ENCODE data around the gene MKNK1.

Gene MKNK1

GRCh38 chr1:46530311-46530710, 73.8 kb downstream of the MKNK1 start:
- no peaks in the 10 kb centered on the region for H3K36me3 Mint-ChIP-seq (ENCODE audit: low read depth)
- H3K4me3 Mint-ChIP-seq: no peak overlapping the region
- TF ChIP-seq, protein P1, sequence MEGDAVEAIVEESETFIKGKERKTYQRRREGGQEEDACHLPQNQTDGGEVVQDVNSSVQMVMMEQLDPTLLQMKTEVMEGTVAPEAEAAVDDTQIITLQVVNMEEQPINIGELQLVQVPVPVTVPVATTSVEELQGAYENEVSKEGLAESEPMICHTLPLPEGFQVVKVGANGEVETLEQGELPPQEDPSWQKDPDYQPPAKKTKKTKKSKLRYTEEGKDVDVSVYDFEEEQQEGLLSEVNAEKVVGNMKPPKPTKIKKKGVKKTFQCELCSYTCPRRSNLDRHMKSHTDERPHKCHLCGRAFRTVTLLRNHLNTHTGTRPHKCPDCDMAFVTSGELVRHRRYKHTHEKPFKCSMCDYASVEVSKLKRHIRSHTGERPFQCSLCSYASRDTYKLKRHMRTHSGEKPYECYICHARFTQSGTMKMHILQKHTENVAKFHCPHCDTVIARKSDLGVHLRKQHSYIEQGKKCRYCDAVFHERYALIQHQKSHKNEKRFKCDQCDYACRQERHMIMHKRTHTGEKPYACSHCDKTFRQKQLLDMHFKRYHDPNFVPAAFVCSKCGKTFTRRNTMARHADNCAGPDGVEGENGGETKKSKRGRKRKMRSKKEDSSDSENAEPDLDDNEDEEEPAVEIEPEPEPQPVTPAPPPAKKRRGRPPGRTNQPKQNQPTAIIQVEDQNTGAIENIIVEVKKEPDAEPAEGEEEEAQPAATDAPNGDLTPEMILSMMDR (IDR thresholded peaks at IDR 0.05): no peak
- no peak overlapping the region for H3K27ac Mint-ChIP-seq
- H3K9me3 Mint-ChIP-seq: peaks cover 7% of the 10 kb centered on the region
- peaks cover 30% of the 10 kb centered on the region for H3K4me1 Mint-ChIP-seq
- no peak for DNase-seq
- peaks cover 95% of the 10 kb centered on the region for H3K27me3 Mint-ChIP-seq (ENCODE audit: low read depth, poor library complexity)

GRCh38 chr1:46529031-46529630, 74.9 kb downstream of the MKNK1 start:
- Mint-ChIP-seq H3K27ac (no peak overlapping the region), H3K4me1 (peaks cover 39% of the 10 kb centered on the region), H3K36me3 (ENCODE audit: low read depth) (no peaks in the 10 kb centered on the region), H3K27me3 (ENCODE audit: low read depth, poor library complexity) (peaks cover 95% of the 10 kb centered on the region), H3K4me3 (no peak overlapping the region), H3K9me3 (no peaks in the 10 kb centered on the region)
- TF ChIP-seq, protein P1 (IDR thresholded peaks at IDR 0.05): no peak
- no peak for DNase-seq

DNA sequence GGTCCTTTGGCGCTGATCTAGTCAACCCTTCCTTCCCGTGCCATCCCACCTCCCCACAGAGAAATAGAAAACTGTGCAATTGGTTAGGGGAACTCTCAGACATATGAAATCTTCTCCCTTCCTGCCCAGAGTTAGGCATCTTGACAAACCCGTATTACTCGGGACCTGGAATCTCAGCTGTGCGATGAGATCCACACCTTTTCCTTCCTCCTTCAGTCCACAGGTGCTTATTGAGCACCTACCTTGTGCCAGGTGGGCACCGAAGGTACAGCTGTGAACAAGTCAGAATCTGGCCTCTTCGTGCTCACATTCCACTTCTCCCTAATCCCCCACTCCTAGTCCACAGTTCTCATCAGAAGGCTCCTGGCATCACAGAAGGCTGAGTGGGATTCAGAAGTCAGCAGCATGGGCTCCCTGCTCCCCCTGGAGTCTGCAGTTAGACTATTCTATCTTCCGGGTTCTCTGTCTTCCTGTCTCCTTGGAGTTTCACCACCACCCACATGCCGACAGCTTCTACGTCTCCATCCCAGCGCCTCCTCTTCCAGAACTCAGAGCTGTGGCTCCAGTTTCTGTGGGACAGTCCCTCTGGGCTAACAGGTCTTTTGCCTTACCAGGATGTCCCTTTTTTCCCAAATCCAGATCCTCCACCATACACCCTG, 75.6 kb downstream of the MKNK1 start:
- peaks cover 35% of the 10 kb centered on the region for H3K4me1 Mint-ChIP-seq
- no peak for DNase-seq
- TF ChIP-seq, protein P1 (IDR thresholded peaks at IDR 0.05): no peak

DNA sequence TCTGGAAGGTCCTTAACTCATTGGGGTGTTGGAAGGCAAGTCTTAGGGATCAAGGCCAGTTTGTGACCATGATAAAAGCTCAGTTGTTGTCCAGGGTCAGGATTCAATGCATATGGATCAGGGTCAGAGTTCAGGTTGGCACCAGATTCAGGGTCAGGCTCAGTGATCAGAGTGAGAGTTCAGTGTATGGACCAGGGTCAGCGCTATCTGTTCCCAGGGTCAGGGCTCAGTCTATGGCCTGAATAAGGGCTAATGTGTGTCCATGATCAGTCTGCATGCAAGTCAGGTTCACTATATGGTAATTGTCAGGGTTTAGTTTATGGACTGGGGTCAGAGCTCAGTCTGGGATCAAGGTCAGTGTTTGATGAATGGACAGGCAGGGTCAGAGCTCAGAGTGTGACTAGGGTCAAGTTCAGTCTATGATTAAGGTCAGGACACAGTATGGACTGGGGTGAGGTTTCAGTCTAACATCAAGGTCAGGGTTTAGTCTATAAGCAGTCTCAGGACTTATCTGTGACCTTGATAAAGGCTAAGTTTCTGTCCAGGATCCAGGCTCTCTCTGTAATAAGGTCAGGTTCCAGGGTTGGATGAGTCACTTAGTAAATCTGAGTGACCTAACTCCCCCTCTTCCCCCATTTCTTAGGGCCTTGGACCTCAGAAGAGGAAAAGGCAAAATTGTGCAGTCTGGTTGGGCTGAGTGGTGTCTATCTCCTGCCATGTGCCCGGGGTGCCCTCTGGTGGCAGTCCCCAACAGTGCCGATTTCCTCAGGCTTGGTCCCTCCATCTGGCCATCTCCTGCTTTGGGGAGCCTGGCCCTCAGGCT, 76.4 kb downstream of the MKNK1 start:
- peak; percentile 86 for DNase-seq
- no peak overlapping the region for H3K27ac Mint-ChIP-seq
- no peaks in the 10 kb centered on the region for H3K36me3 Mint-ChIP-seq (ENCODE audit: low read depth)
- H3K4me1 Mint-ChIP-seq: peaks cover 38% of the 10 kb centered on the region
- H3K4me3 Mint-ChIP-seq: no peak overlapping the region
- peaks cover 100% of the 10 kb centered on the region for H3K27me3 Mint-ChIP-seq (ENCODE audit: low read depth, poor library complexity)
- H3K9me3 Mint-ChIP-seq: no peaks in the 10 kb centered on the region
- TF ChIP-seq, protein P1 (IDR thresholded peaks at IDR 0.05): peak; percentile 88

More for the DNA sequence above, 75.6 kb downstream of the MKNK1 start:
- H3K9me3 Mint-ChIP-seq: no peaks in the 10 kb centered on the region
- no peak overlapping the region for H3K27ac Mint-ChIP-seq
- H3K4me3 Mint-ChIP-seq: no peak overlapping the region
- no peaks in the 10 kb centered on the region for H3K36me3 Mint-ChIP-seq (ENCODE audit: low read depth)
- H3K27me3 Mint-ChIP-seq (ENCODE audit: low read depth, poor library complexity): peaks cover 95% of the 10 kb centered on the region

DNA sequence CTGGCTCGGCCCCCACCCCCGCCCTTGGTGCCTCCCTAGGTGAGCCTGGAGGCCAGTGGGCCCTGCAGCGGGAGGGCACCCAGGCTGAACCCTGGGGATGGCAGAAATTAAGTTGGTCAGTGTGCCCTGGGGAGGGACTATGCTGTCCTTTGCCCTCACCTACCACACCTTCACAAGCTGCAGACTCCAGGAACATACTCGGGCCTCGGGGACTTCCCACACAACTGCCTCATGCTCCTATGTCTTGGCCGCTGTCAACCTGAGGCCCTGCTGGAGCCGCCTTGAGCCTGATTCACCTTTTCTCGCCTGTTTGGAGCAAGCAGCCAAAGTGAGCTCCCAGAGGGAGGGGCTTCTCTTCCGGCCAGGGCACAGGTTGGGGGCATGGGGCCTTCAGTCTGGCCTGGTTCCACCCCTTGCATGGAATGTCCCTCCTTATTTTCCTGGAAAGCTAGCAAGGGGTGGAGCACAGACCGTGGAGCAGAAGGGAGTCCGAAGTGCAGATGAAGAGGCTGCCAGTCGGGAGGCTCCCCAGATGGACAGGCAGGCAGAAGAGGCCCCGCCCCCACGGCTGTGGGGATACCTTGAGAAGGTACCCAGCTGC, 77.3 kb downstream of the MKNK1 start:
- TF ChIP-seq, protein P1 (IDR thresholded peaks at IDR 0.05): no peak
- H3K27ac Mint-ChIP-seq: no peak overlapping the region
- peaks cover 42% of the 10 kb centered on the region for H3K4me1 Mint-ChIP-seq
- H3K27me3 Mint-ChIP-seq (ENCODE audit: low read depth, poor library complexity): peaks cover 100% of the 10 kb centered on the region
- H3K4me3 Mint-ChIP-seq: peak overlapping the region; percentile 41
- H3K36me3 Mint-ChIP-seq (ENCODE audit: low read depth): no peaks in the 10 kb centered on the region
- DNase-seq: peak; percentile 44
- no peaks in the 10 kb centered on the region for H3K9me3 Mint-ChIP-seq
